Keratinocyte (primary cell): ENCODE measurements around the gene RAB3GAP2.

Experiments
- EZH2 ChIP-seq: IDR thresholded peaks from one replicate; pipeline ENCODE4 v1.6.1; 2012; ENCODE audit warnings: inconsistent platforms, mild to moderate bottlenecking, low read length, moderate library complexity
- TF ChIP-seq, protein P1 (sequence below), 3 experiments: IDR thresholded peaks in 1 of 3; conservative IDR thresholded peaks in 1 of 3; optimal IDR thresholded peaks in 1 of 3; 2 replicates in 2 of 3; 3 replicates in 1 of 3; pipeline versions ENCODE3 to v1.5.1; 2011; ENCODE audit warnings: low read length in 3 of 3, mild to moderate bottlenecking in 3 of 3, moderate library complexity in 2 of 3, control low read depth in 1 of 3, inconsistent platforms in 1 of 3; ENCODE audit not compliant: insufficient read depth in 2 of 3; ENCODE audit errors: extremely low read depth in 1 of 3

GRCh38 chr1:220099826-220100225 is 172.4 kb downstream of the RAB3GAP2 start:
- TF ChIP-seq, protein P1, sequence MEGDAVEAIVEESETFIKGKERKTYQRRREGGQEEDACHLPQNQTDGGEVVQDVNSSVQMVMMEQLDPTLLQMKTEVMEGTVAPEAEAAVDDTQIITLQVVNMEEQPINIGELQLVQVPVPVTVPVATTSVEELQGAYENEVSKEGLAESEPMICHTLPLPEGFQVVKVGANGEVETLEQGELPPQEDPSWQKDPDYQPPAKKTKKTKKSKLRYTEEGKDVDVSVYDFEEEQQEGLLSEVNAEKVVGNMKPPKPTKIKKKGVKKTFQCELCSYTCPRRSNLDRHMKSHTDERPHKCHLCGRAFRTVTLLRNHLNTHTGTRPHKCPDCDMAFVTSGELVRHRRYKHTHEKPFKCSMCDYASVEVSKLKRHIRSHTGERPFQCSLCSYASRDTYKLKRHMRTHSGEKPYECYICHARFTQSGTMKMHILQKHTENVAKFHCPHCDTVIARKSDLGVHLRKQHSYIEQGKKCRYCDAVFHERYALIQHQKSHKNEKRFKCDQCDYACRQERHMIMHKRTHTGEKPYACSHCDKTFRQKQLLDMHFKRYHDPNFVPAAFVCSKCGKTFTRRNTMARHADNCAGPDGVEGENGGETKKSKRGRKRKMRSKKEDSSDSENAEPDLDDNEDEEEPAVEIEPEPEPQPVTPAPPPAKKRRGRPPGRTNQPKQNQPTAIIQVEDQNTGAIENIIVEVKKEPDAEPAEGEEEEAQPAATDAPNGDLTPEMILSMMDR (optimal IDR thresholded peaks at IDR 0.05 in 1 of 3, IDR thresholded peaks at IDR 0.05 in 1 of 3, conservative IDR thresholded peaks at IDR 0.05 in 1 of 3; ENCODE audit: extremely low read depth in 1 of 3, insufficient read depth in 2 of 3, low read length in 3 of 3): no peak
- no peak for TF ChIP-seq EZH2
